Caco-2 (cell line): Measurements from ENCODE around the gene H6PD. TPM values are rescaled to one million over a fixed set of nuclear protein-coding genes. Genes with fewer than 3 reads are reported as not detected.

Experiments used
- BruUV-seq: library from RNA; stranded (reverse); fragments of 400-500 nt; replicated peaks from 2 replicates; lab custom pipeline; 2021; lab: Mats Ljungman, UMichigan
- CTCF ChIA-PET: fragments of 300-600 bp; sonication (Branson Sonifier 250); formaldehyde crosslinking; loops from one replicate; lab custom pipeline; 2022; ENCODE audit warnings: antibody characterized with exemption; lab: Charles Lee
- POLR2A ChIA-PET: fragments of 300-600 bp; sonication (Branson Sonifier 250); formaldehyde crosslinking; loops from one replicate; lab custom pipeline; 2022; ENCODE audit warnings: antibody characterized with exemption; lab: Charles Lee
- DNase-seq, 2 experiments: peaks; one replicate each; pipeline versions ENCODE4 v3.0.0 to v3.0.0-alpha.2; 2020 to 2022
- H3K27me3 ChIP-seq: replicated peaks from 2 replicates; pipeline ENCODE4 v1.6.0; 2011; ENCODE audit warnings: low read length; ENCODE audit not compliant: control insufficient read depth, insufficient read depth
- H3K36me3 ChIP-seq: 2 replicates; pipeline ENCODE4 v1.5.1; 2011; ENCODE audit warnings: low read length; ENCODE audit not compliant: control insufficient read depth, insufficient read depth
- H3K4me1 ChIP-seq: fragments of 250-450 bp; sonication (Bioruptor Pico); 2 replicates; pipeline ENCODE4 v1.5.1; 2020; ENCODE audit warnings: mild to moderate bottlenecking
- H3K4me3 ChIP-seq: 2 replicates; pipeline ENCODE4 v1.5.1; 2011; ENCODE audit warnings: low read depth, mild to moderate bottlenecking, control low read depth, low read length
- H3K9me3 ChIP-seq: fragments of 250-450 bp; sonication (Bioruptor Pico); 2 replicates; pipeline ENCODE4 v1.5.1; 2020; ENCODE audit warnings: mild to moderate bottlenecking, moderate library complexity
- H3K27ac Mint-ChIP-seq: one replicate; pipeline ENCODE4 v1.8.0; 2022; ENCODE audit warnings: mixed read lengths; ENCODE audit not compliant: unreplicated experiment
- H3K27me3 Mint-ChIP-seq: one replicate; pipeline ENCODE4 v1.8.0; 2022; ENCODE audit warnings: mixed read lengths; ENCODE audit not compliant: insufficient read depth, unreplicated experiment
- H3K36me3 Mint-ChIP-seq: one replicate; pipeline ENCODE4 v1.8.0; 2022; ENCODE audit warnings: mild to moderate bottlenecking, mixed read lengths; ENCODE audit not compliant: insufficient read depth, unreplicated experiment
- H3K4me1 Mint-ChIP-seq: one replicate; pipeline ENCODE4 v1.8.0; 2022; ENCODE audit warnings: low read depth, mixed read lengths; ENCODE audit not compliant: unreplicated experiment
- H3K4me3 Mint-ChIP-seq: one replicate; pipeline ENCODE4 v1.8.0; 2022; ENCODE audit warnings: mild to moderate bottlenecking, moderate library complexity, mixed read lengths; ENCODE audit not compliant: unreplicated experiment
- H3K9me3 Mint-ChIP-seq: one replicate; pipeline ENCODE4 v1.8.0; 2022; ENCODE audit warnings: mixed read lengths; ENCODE audit not compliant: unreplicated experiment
- CTCF ChIP-seq, 2 experiments: fragments of 200-600 bp in 1 of 2; IDR thresholded peaks; 1 replicate in 1 of 2; 2 replicates in 1 of 2; pipeline versions ENCODE4 v1.5.1 to v1.8.0; 2011 to 2022; ENCODE audit warnings: antibody characterized with exemption in 1 of 2, control low read depth in 1 of 2, inconsistent platforms in 1 of 2, low read depth in 1 of 2, low read length in 1 of 2, mild to moderate bottlenecking in 1 of 2, moderate library complexity in 1 of 2; ENCODE audit not compliant: insufficient read depth in 1 of 2, severe bottlenecking in 1 of 2, unreplicated experiment in 1 of 2
- intact Hi-C: fragments of 100-400 bp; cut with micrococcal nuclease; formaldehyde crosslinking; loops from one replicate; pipeline ENCODE4 v1.10.0; 2022; ENCODE audit not compliant: unreplicated experiment
- total RNA-seq: library from RNA; stranded (reverse); gene quantifications from 2 replicates; pipeline ENCODE4 v1.2.3, GENCODE V29; 2022

H6PD gene
- total RNA-seq, 1 experiment from 2014 or later, result 13.0 TPM

GRCh38 chr1:9317591-9318417 lies 83.2 kb downstream of the H6PD start:
- Histone ChIP-seq H3K9me3 (no peaks in the 10 kb centered on the region), H3K27me3 (no peaks in the 10 kb centered on the region), H3K36me3 (no peaks in the 10 kb centered on the region), H3K4me3 (no peak overlapping the region), H3K4me1 (no peaks in the 10 kb centered on the region)
- no peak overlapping the region for H3K4me3 Mint-ChIP-seq
- no peak for DNase-seq
- H3K36me3 Mint-ChIP-seq, result no peaks in the 10 kb centered on the region
- CTCF ChIA-PET, result interaction anchor here (0.6 kb wide), 1 partner anchor 148 kb away, joined by 3 read pairs; no protein-coding TSS in a partner anchor
- no TSS peak for BruUV-seq
- no peak overlapping the region for H3K27ac Mint-ChIP-seq
- POLR2A ChIA-PET, result no interaction called here
- H3K4me1 Mint-ChIP-seq, result peaks cover 9% of the 10 kb centered on the region
- H3K27me3 Mint-ChIP-seq, result no peaks in the 10 kb centered on the region
- no peak for TF ChIP-seq CTCF (IDR thresholded peaks at IDR 0.05; ENCODE audit: insufficient read depth in 1 of 2, low read depth in 1 of 2, low read length in 1 of 2, severe bottlenecking in 1 of 2, unreplicated experiment in 1 of 2)
- intact Hi-C loops, result no loop called here
- no peaks in the 10 kb centered on the region for H3K9me3 Mint-ChIP-seq

GRCh38 chr1:9319208-9319788 lies 84.7 kb downstream of the H6PD start:
- no peaks in the 10 kb centered on the region for H3K9me3 Mint-ChIP-seq
- H3K4me3 ChIP-seq, result no peak overlapping the region
- H3K27me3 Mint-ChIP-seq, result no peaks in the 10 kb centered on the region
- DNase-seq, result no peak
- BruUV-seq, result no TSS peak
- peaks cover 9% of the 10 kb centered on the region for H3K4me1 Mint-ChIP-seq
- H3K27ac Mint-ChIP-seq, result no peak overlapping the region
- TF ChIP-seq CTCF (IDR thresholded peaks at IDR 0.05; ENCODE audit: insufficient read depth in 1 of 2, low read depth in 1 of 2, low read length in 1 of 2, severe bottlenecking in 1 of 2, unreplicated experiment in 1 of 2), result no peak
- H3K36me3 ChIP-seq, result no peaks in the 10 kb centered on the region
- ChIA-PET POLR2A (no interaction called here), CTCF (no interaction called here)
- H3K4me1 ChIP-seq, result no peaks in the 10 kb centered on the region
- H3K4me3 Mint-ChIP-seq, result no peak overlapping the region
- intact Hi-C loops, result no loop called here
- H3K9me3 ChIP-seq, result no peaks in the 10 kb centered on the region
- no peaks in the 10 kb centered on the region for H3K36me3 Mint-ChIP-seq
- H3K27me3 ChIP-seq, result no peaks in the 10 kb centered on the region

- Mint-ChIP-seq H3K27ac (no peak overlapping the region), H3K9me3 (no peaks in the 10 kb centered on the region), H3K4me1 (peaks cover 9% of the 10 kb centered on the region), H3K36me3 (no peaks in the 10 kb centered on the region), H3K4me3 (no peak overlapping the region), H3K27me3 (no peaks in the 10 kb centered on the region)
- no peak for DNase-seq
- CTCF ChIA-PET, result no interaction called here
- H3K36me3 ChIP-seq, result no peaks in the 10 kb centered on the region
- TF ChIP-seq CTCF (IDR thresholded peaks at IDR 0.05; ENCODE audit: insufficient read depth in 1 of 2, low read depth in 1 of 2, low read length in 1 of 2, severe bottlenecking in 1 of 2, unreplicated experiment in 1 of 2), result no peak
- H3K27me3 ChIP-seq, result no peaks in the 10 kb centered on the region
- no peaks in the 10 kb centered on the region for H3K9me3 ChIP-seq
- H3K4me1 ChIP-seq, result no peaks in the 10 kb centered on the region
- POLR2A ChIA-PET, result no interaction called here
- no peak overlapping the region for H3K4me3 ChIP-seq
- intact Hi-C loops, result no loop called here
- BruUV-seq, result no TSS peak
Observed at GRCh38 chr1:9319789-9320519, 85.4 kb downstream of the H6PD start.
